IPS-18a (cell line): ENCODE measurements around the gene CCR3.

Experiments used
- H3K27ac ChIP-seq: one replicate; pipeline ENCODE4 v1.5.1; 2013; ENCODE audit warnings: low read length
- H3K27me3 ChIP-seq: one replicate; pipeline ENCODE4 v1.6.1; 2013; ENCODE audit warnings: mild to moderate bottlenecking, low read length; ENCODE audit not compliant: control insufficient read depth, insufficient read depth
- H3K36me3 ChIP-seq: one replicate; pipeline ENCODE4 v1.6.1; 2013; ENCODE audit warnings: low read depth, low read length; ENCODE audit not compliant: control insufficient read depth
- H3K4me1 ChIP-seq: one replicate; pipeline ENCODE4 v1.6.1; 2013; ENCODE audit warnings: low read depth, low read length; ENCODE audit not compliant: control insufficient read depth
- H3K4me3 ChIP-seq: one replicate; pipeline ENCODE4 v1.5.1; 2013; ENCODE audit warnings: low read length
- H3K9ac ChIP-seq: one replicate; pipeline ENCODE4 v1.6.1; 2013; ENCODE audit warnings: mild to moderate bottlenecking, low read length, moderate library complexity
- H3K9me3 ChIP-seq: one replicate; pipeline ENCODE4 v1.6.1; 2013; ENCODE audit warnings: low read depth, low read length; ENCODE audit not compliant: control insufficient read depth

The CCR3 gene

DNA sequence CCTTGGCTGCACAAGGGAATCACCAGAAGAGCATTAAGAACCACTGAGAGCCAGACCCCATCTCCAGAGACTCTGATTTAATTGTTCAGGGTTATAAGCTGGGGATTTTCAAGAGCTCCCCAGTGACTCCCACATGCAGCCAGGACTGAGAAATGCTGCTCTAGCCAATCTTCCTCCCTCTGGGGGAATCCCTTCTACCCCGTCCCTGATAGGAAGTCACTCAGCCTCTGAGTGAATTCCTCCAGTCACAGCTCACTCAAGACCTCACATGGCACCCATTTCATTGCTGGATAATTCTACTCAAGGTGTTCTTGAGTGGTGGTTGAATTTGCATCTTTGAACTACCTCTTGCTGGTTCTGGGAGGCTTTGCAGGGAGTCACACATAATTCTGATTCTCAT is 10.7 kb downstream of the CCR3 start:
- Histone ChIP-seq H3K36me3 (no peaks in the 10 kb centered on the region), H3K27ac (no peak overlapping the region), H3K4me1 (no peaks in the 10 kb centered on the region), H3K9me3 (no peaks in the 10 kb centered on the region), H3K9ac (no peak overlapping the region), H3K27me3 (no peaks in the 10 kb centered on the region), H3K4me3 (no peak overlapping the region)

DNA sequence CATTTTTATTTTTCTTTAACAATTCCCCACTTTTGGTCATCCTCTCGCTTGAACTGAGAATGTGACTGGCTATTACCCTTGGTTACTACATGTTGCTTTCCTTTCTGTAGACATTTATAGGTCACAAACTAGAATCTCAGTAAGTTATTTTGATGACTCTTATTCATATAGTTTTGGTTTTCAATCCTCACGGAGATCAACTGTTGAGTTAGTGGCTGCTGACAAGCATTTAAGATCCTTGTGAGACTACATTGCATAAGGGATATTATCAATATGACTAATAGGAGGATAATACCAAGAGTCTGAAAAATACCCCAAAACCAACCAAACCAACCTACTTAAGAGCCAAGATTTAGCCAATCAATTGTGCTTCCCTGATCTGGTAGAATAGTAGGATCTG is 16.3 kb downstream of the CCR3 start:
- H3K27ac ChIP-seq = no peak overlapping the region
- H3K27me3 ChIP-seq = no peaks in the 10 kb centered on the region
- no peak overlapping the region for H3K9ac ChIP-seq
- no peaks in the 10 kb centered on the region for H3K4me1 ChIP-seq
- H3K9me3 ChIP-seq = no peaks in the 10 kb centered on the region
- no peaks in the 10 kb centered on the region for H3K36me3 ChIP-seq
- H3K4me3 ChIP-seq = no peak overlapping the region

- H3K27me3 ChIP-seq = no peaks in the 10 kb centered on the region
- H3K9me3 ChIP-seq = no peaks in the 10 kb centered on the region
- peaks cover 12% of the 10 kb centered on the region for H3K4me1 ChIP-seq
- no peak overlapping the region for H3K27ac ChIP-seq
- H3K36me3 ChIP-seq = no peaks in the 10 kb centered on the region
- H3K4me3 ChIP-seq = no peak overlapping the region
- H3K9ac ChIP-seq = no peak overlapping the region
Measured at GRCh38 chr3:46261926-46262594, 19.8 kb downstream of the CCR3 start.

- no peak overlapping the region for H3K27ac ChIP-seq
- no peaks in the 10 kb centered on the region for H3K9me3 ChIP-seq
- no peak overlapping the region for H3K9ac ChIP-seq
- no peaks in the 10 kb centered on the region for H3K36me3 ChIP-seq
- no peaks in the 10 kb centered on the region for H3K27me3 ChIP-seq
- peaks cover 12% of the 10 kb centered on the region for H3K4me1 ChIP-seq
- H3K4me3 ChIP-seq = no peak overlapping the region
Measured at GRCh38 chr3:46264002-46264401, 21.7 kb downstream of the CCR3 start.

- Histone ChIP-seq H3K27ac (no peak overlapping the region), H3K4me3 (no peak overlapping the region), H3K9ac (no peak overlapping the region), H3K27me3 (no peaks in the 10 kb centered on the region), H3K4me1 (peaks cover 12% of the 10 kb centered on the region), H3K9me3 (no peaks in the 10 kb centered on the region), H3K36me3 (no peaks in the 10 kb centered on the region)
Measured at GRCh38 chr3:46266598-46266997, 24.3 kb downstream of the CCR3 start.

DNA sequence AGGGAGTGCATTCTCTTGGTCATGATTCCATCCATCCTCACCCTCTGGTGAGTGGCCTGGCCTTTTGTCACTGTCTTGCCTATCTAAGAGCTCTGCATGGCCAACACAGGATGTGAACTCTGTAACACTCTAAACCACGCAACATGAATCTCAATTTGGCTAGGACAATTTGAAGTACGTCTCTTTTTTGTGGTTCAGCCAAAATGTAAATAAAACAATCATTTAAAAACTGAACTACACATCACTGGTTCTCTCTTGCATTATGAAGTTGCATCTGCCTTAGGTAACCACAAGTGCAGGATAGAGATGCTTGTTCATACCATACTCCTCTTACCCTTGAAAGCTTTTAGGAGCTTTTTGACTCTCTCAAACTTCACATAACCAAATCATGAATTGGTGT is 27.3 kb downstream of the CCR3 start:
- Histone ChIP-seq H3K9ac (no peak overlapping the region), H3K36me3 (no peaks in the 10 kb centered on the region), H3K9me3 (no peaks in the 10 kb centered on the region), H3K4me1 (peaks cover 4% of the 10 kb centered on the region), H3K27me3 (no peaks in the 10 kb centered on the region), H3K4me3 (no peak overlapping the region), H3K27ac (no peak overlapping the region)

- H3K4me1 ChIP-seq = no peaks in the 10 kb centered on the region
- H3K4me3 ChIP-seq = no peak overlapping the region
- H3K36me3 ChIP-seq = no peaks in the 10 kb centered on the region
- H3K9me3 ChIP-seq = no peaks in the 10 kb centered on the region
- H3K27ac ChIP-seq = no peak overlapping the region
- H3K27me3 ChIP-seq = no peaks in the 10 kb centered on the region
- H3K9ac ChIP-seq = no peak overlapping the region
Measured at GRCh38 chr3:46270474-46270873, 28.2 kb downstream of the CCR3 start.

DNA sequence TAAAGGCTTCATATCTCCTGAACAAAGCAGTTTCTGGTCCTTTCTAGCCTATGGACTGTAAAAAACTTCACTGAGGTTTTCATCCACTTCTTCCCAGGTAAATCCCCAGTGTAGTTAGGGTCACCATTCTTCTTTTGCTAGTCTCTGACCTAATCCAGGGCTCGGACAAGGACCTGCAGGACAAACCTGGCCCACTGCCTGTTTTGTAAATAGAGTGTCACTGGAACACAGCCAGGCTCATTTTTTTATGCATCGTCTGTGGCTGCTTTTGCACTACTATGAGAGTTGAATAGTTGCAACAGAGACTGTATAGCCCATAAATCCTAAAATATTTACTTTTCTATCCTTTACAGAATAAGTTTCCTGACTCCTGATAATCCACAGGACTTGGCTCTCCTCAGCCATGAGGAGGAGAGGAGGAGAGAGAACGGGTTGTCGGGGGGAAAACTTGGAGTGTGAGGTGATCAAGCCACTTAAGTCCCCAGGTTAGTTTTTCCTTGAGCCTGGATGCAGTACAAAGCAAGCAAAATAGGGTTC is 29.0 kb downstream of the CCR3 start:
- Histone ChIP-seq H3K27me3 (no peaks in the 10 kb centered on the region), H3K9ac (no peak overlapping the region), H3K4me3 (no peak overlapping the region), H3K9me3 (no peaks in the 10 kb centered on the region), H3K36me3 (no peaks in the 10 kb centered on the region), H3K4me1 (no peaks in the 10 kb centered on the region), H3K27ac (no peak overlapping the region)

- Histone ChIP-seq H3K36me3 (no peaks in the 10 kb centered on the region), H3K9me3 (no peaks in the 10 kb centered on the region), H3K9ac (no peak overlapping the region), H3K4me3 (no peak overlapping the region), H3K27ac (no peak overlapping the region), H3K4me1 (no peaks in the 10 kb centered on the region), H3K27me3 (no peaks in the 10 kb centered on the region)
Measured at GRCh38 chr3:46272028-46272451, 29.8 kb downstream of the CCR3 start.

- Histone ChIP-seq H3K9me3 (no peaks in the 10 kb centered on the region), H3K4me3 (no peak overlapping the region), H3K4me1 (no peaks in the 10 kb centered on the region), H3K27ac (no peak overlapping the region), H3K27me3 (no peaks in the 10 kb centered on the region), H3K36me3 (no peaks in the 10 kb centered on the region), H3K9ac (no peak overlapping the region)
Measured at GRCh38 chr3:46276497-46277099, 34.3 kb downstream of the CCR3 start.

DNA sequence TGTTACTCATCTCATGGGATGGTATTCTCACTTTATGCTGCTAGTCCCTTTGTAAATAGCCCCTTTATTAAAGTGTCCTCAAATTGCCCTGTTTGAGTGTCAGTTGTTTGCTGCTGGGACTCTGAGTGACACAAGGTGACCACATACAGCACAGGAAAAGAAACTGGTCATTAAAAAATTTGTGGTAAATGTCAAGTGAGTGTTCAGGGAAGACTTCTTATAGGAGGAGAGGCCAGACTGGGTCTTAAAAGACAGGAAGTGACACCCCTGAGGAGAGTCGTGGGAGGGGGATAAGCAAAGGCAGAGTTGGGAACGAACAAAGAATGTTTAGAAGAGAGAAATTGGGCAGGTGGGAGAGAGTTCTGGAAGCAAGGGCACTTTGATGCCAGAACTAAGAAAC is 35.2 kb downstream of the CCR3 start:
- H3K4me3 ChIP-seq = no peak overlapping the region
- no peaks in the 10 kb centered on the region for H3K27me3 ChIP-seq
- no peaks in the 10 kb centered on the region for H3K9me3 ChIP-seq
- no peak overlapping the region for H3K27ac ChIP-seq
- no peaks in the 10 kb centered on the region for H3K36me3 ChIP-seq
- no peak overlapping the region for H3K9ac ChIP-seq
- H3K4me1 ChIP-seq = no peaks in the 10 kb centered on the region
